Renal pelvis (tissue), 4 donors: ENCODE measurements around the gene NT5M. TPM values are rescaled to one million over a fixed set of nuclear protein-coding genes. Genes with fewer than 3 reads are reported as not detected.

Experiments
- DNase-seq: peaks from one replicate; pipeline ENCODE4 v3.0.0-alpha.2; 2013
- polyA plus RNA-seq, 3 donors: library from polyadenylated mRNA; unstranded; fragments of 120-200 nt; gene quantifications; one replicate each; pipeline ENCODE4 v1.2.1, GENCODE V29; 2013; ENCODE audit not compliant: insufficient read length in 3 of 3

Gene NT5M
- polyA plus RNA-seq, 3 donors = 5.6 to 5.9 (median 5.8) TPM

- DNase-seq = no peak
Observed at GRCh38 chr17:17391668-17392370, 88.6 kb downstream of the NT5M start.

- no peak for DNase-seq
Observed at GRCh38 chr17:17393976-17394375, 90.8 kb downstream of the NT5M start.

GRCh38 chr17:17394494-17394893 lies 91.3 kb downstream of the NT5M start:
- no peak for DNase-seq

- DNase-seq = no peak
Observed at GRCh38 chr17:17395246-17395802, 92.2 kb downstream of the NT5M start.

GRCh38 chr17:17395885-17396284 lies 92.7 kb downstream of the NT5M start:
- DNase-seq = no peak

Other genes starting within 250 kb of the NT5M start
- gene PLD6, start 97.0 kb upstream of the NT5M start, polyA plus RNA-seq = 1 to 10 TPM; 2.9 to 4.7 (median 4.6) TPM
- gene FLCN, start 66.2 kb upstream of the NT5M start, polyA plus RNA-seq = 10 to 100 TPM; 25.8 to 50.3 (median 49.7) TPM
- gene COPS3, start 22.1 kb upstream of the NT5M start, polyA plus RNA-seq = 10 to 100 TPM; 75.8 to 80.5 (median 79.4) TPM
- gene MED9, start 173.6 kb downstream of the NT5M start, polyA plus RNA-seq = 10 to 100 TPM; 22.6 to 23.7 (median 23.3) TPM
- 1 to 10 TPM in 1 of 3 donors, under 1 TPM in 2; 0.92 to 1.2 (median 0.94) TPM for gene RASD1, start 193.0 kb downstream of the NT5M start, polyA plus RNA-seq